GM12878 (cell line): ENCODE data around the gene DIAPH2. TPM values are rescaled to one million over a fixed set of nuclear protein-coding genes. Genes with fewer than 3 reads are reported as not detected.
A peak's percentile ranks its signal among the peaks of the same experiment; 100 is the strongest.

Experiments used
- ATAC-seq: fragments of 200-7000 bp; cut with Tn5 transposase; 3 replicates; pipeline ENCODE4 v1.9.1; 2020; ENCODE audit warnings: mild to moderate bottlenecking, moderate library complexity
- BruUV-seq: library from RNA; stranded (reverse); fragments of 400-500 nt; replicated peaks from 2 replicates; lab custom pipeline; 2021; lab: Mats Ljungman, UMichigan
- CTCF ChIA-PET: fragments of 300-600 bp; sonication (Branson Sonifier 250); formaldehyde crosslinking; extraction: SDS; loops from one replicate; lab custom pipeline; 2021; ENCODE audit warnings: inconsistent platforms; lab: Yijun Ruan, JAX
- POLR2A ChIA-PET: fragments of 350-600 bp; formaldehyde crosslinking; extraction: SDS; loops from one replicate; lab custom pipeline; 2021; ENCODE audit warnings: inconsistent platforms; lab: Charles Lee
- RAD21 ChIA-PET: fragments of 300-600 bp; sonication (Branson Sonifier 250); formaldehyde crosslinking; loops from one replicate; lab custom pipeline; 2023; ENCODE audit warnings: antibody characterized with exemption; ENCODE audit not compliant: unreplicated experiment; lab: Charles Lee
- SMC1A ChIA-PET: fragments of 300-600 bp; sonication (Branson Sonifier 250); formaldehyde crosslinking; loops from one replicate; lab custom pipeline; 2023; ENCODE audit not compliant: unreplicated experiment, uncharacterized antibody; lab: Charles Lee
- DNase-seq: peaks from one replicate; pipeline ENCODE4 v3.0.0-alpha.2; 2011; ENCODE audit warnings: low read depth, low spot score
- FAIRE-seq: peaks from 3 replicates; lab custom pipeline; 2011; peaks lifted over from hg19 to GRCh38; lab: Jason Lieb, UNC
- H2AFZ ChIP-seq: 2 replicates; pipeline ENCODE4 v1.6.0; 2011; ENCODE audit warnings: low read depth, low read length, control low read depth; ENCODE audit not compliant: control insufficient read depth
- H3K27ac ChIP-seq: 2 replicates; pipeline ENCODE4 v1.5.1; 2011; ENCODE audit warnings: control low read depth; ENCODE audit not compliant: control insufficient read depth, insufficient read depth
- H3K27me3 ChIP-seq, 2 experiments: replicated peaks in 1 of 2; 2 replicates each; pipeline versions ENCODE4 v1.6.0 to v1.6.1; 2011; ENCODE audit warnings: low read length in 1 of 2; ENCODE audit not compliant: control insufficient read depth in 2 of 2, insufficient read depth in 2 of 2
- H3K36me3 ChIP-seq, 2 experiments: 2 replicates each; pipeline ENCODE4 v1.5.1; 2011; ENCODE audit warnings: low read length in 1 of 2; ENCODE audit not compliant: control insufficient read depth in 2 of 2, insufficient read depth in 2 of 2
- H3K4me1 ChIP-seq: 2 replicates; pipeline ENCODE4 v1.6.1; 2011; ENCODE audit warnings: mild to moderate bottlenecking, low read length, moderate library complexity, mixed read lengths; ENCODE audit not compliant: control insufficient read depth, insufficient read depth
- H3K4me2 ChIP-seq: 2 replicates; pipeline ENCODE4 v1.6.0; 2011; ENCODE audit warnings: control low read depth; ENCODE audit not compliant: control insufficient read depth, insufficient read depth
- H3K4me3 ChIP-seq: fragments of 200-600 bp; sonication (generic); 2 replicates; pipeline ENCODE4 v1.5.1; 2016
- H3K79me2 ChIP-seq: 2 replicates; pipeline ENCODE4 v1.6.0; 2011; ENCODE audit warnings: low read length; ENCODE audit not compliant: control insufficient read depth, insufficient read depth
- H3K9ac ChIP-seq: 2 replicates; pipeline ENCODE4 v1.8.0; 2011; ENCODE audit warnings: low read length, control low read depth, mixed read lengths; ENCODE audit not compliant: control insufficient read depth, insufficient read depth
- H3K9me3 ChIP-seq: replicated peaks from 3 replicates; pipeline ENCODE4 v1.5.1; 2011; ENCODE audit warnings: mild to moderate bottlenecking, low read length; ENCODE audit not compliant: control insufficient read depth, insufficient read depth
- H4K20me1 ChIP-seq: 2 replicates; pipeline ENCODE4 v1.6.0; 2011; ENCODE audit not compliant: control insufficient read depth, insufficient read depth
- ASH2L ChIP-seq: fragments of 300-600, 200-600 bp; sonication (generic); IDR thresholded peaks from 2 replicates; pipeline ENCODE4 v1.6.1; 2017; ENCODE audit warnings: low read depth, mild to moderate bottlenecking, borderline replicate concordance
- CHD2 ChIP-seq: IDR thresholded peaks from 2 replicates; pipeline ENCODE4 v1.6.1; 2011; ENCODE audit warnings: low read depth, low read length, improper control_type of control experiment, borderline replicate concordance
- EED ChIP-seq: sonication (generic); IDR thresholded peaks from 2 replicates; pipeline ENCODE4 v1.6.1; 2016; ENCODE audit warnings: antibody characterized with exemption, low read depth
- EP300 ChIP-seq, 2 experiments: fragments of 150-350 bp in 1 of 2; IDR thresholded peaks; 2 replicates each; pipeline ENCODE4 v1.6.1; 2011 to 2012; ENCODE audit warnings: low read depth in 2 of 2, low read length in 2 of 2, borderline replicate concordance in 1 of 2, improper control_type of control experiment in 1 of 2, inconsistent platforms in 1 of 2; ENCODE audit not compliant: control insufficient read depth in 1 of 2
- FOS ChIP-seq: IDR thresholded peaks from 3 replicates; pipeline ENCODE4 v1.6.1; 2011; ENCODE audit warnings: borderline replicate concordance; ENCODE audit not compliant: insufficient read length; ENCODE audit errors: extremely low read depth
- GATAD2B ChIP-seq: fragments of 450-650 bp; conservative IDR thresholded peaks from 2 replicates; pipeline ENCODE4 v1.6.1; 2017; ENCODE audit warnings: low read depth, mild to moderate bottlenecking, moderate library complexity
- HDGF ChIP-seq: fragments of 450-650 bp; IDR thresholded peaks from 2 replicates; pipeline ENCODE4 v1.6.1; 2016; ENCODE audit warnings: antibody characterized with exemption
- NFYA ChIP-seq: IDR thresholded peaks from 2 replicates; pipeline ENCODE4 v1.6.1; 2011; ENCODE audit warnings: low read depth, mild to moderate bottlenecking, low read length, improper control_type of control experiment, borderline replicate concordance
- SPI1 ChIP-seq: IDR thresholded peaks from 2 replicates; pipeline ENCODE4 v1.6.1; 2011; ENCODE audit warnings: low read depth, mild to moderate bottlenecking, low read length, moderate library complexity, borderline replicate concordance; ENCODE audit not compliant: insufficient read depth
- ZNF384 ChIP-seq: IDR thresholded peaks from 2 replicates; pipeline ENCODE4 v1.6.1; 2012; ENCODE audit warnings: low read depth, mild to moderate bottlenecking, low read length, improper control_type of control experiment, borderline replicate concordance
- WGBS: methylation state at CpG from one replicate; pipeline ENCODE4 v1.1.6; 2016; ENCODE audit warnings: low lambda C conversion rate; ENCODE audit not compliant: insufficient replicate concordance, insufficient coverage; ENCODE audit errors: missing lambda C conversion rate; 5-methylcytosine and 5-hydroxymethylcytosine counted together
- in situ Hi-C: fragments of 300-500 bp; cut with MboI; formaldehyde crosslinking; loops from 9 replicates; pipeline ENCODE4 v1.14.3; 2018; ENCODE audit warnings: mixed read lengths
- intact Hi-C: fragments of 100-400 bp; cut with micrococcal nuclease; formaldehyde crosslinking; loops from one replicate; pipeline ENCODE4 v1.14.2; 2022; ENCODE audit not compliant: unreplicated experiment
- polyA plus RNA-seq, 11 experiments: library from polyadenylated mRNA; depleted of rRNA in 4 of 11; unstranded in 6 of 11; stranded (reverse) in 5 of 11; fragments of >200 nt; fragmentation: Nextera tagmentation in 4 of 11; fragmentation: Illumina TruSeq in 1 of 11; extraction: Ambion mirVana in 4 of 11; extraction: Trizol in 1 of 11; gene quantifications; 1 replicate in 1 of 11; 2 replicates in 10 of 11; pipeline versions ENCODE4 v1.2.1 to v1.2.3, GENCODE V29; 2011 to 2016; ENCODE audit warnings: inconsistent platforms in 2 of 11, missing spikeins in 2 of 11, low read depth in 1 of 11
- total RNA-seq, 4 experiments: library from RNA; depleted of rRNA in 3 of 4; stranded (reverse); fragments of >200 nt in 3 of 4; fragmentation: Illumina TruSeq in 1 of 4; extraction: Trizol in 1 of 4; gene quantifications; 2 replicates each; pipeline versions ENCODE4 v1.2.1 to v1.2.3, GENCODE V29; 2013 to 2021
- TF ChIP-seq, protein P1 (sequence below): fragments of 450-650 bp; IDR thresholded peaks from 2 replicates; pipeline ENCODE4 v1.6.1; 2017; ENCODE audit warnings: mild to moderate bottlenecking, moderate library complexity
- TF ChIP-seq, protein P2 (sequence below): fragments of 450-650 bp; IDR thresholded peaks from 2 replicates; pipeline ENCODE4 v1.6.1; 2017; ENCODE audit warnings: borderline replicate concordance

Gene DIAPH2
- total and polyA plus RNA-seq, 10 of the 15 experiments (the other 5 are each of a cell fraction or from before 2014, with no cell fraction given) = 2.2 to 16.6 (median 8.8) TPM

DNA sequence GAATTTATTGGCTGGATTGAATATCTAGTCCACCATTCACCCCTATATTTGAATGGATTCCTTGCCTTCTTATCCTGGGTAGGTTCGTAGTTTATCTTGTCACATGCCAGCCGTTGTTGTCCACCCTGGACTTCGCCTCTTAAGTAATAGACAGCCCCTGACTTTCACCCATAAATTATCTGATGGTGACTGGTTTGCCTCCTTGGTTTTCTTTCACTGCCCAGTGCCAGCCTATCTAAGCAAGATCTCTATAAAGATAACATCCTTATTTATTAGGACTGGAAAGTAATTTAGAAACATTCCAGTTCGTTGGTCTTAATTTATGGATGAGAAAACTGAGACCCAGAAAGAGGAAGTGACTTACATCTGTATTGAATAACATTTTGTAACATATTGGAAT lies 609.4 kb downstream of the DIAPH2 start:
- POLR2A ChIA-PET = no interaction called here
- Histone ChIP-seq H3K27ac (no peak overlapping the region), H3K4me2 (no peak overlapping the region), H4K20me1 (no peaks in the 10 kb centered on the region), H3K36me3 (no peaks in the 10 kb centered on the region), H2AFZ (no peak overlapping the region), H3K79me2 (no peaks in the 10 kb centered on the region), H3K9me3 (no peaks in the 10 kb centered on the region)
- no TSS peak for BruUV-seq
- SMC1A ChIA-PET = no interaction called here
- WGBS = 57% methylated on average over 4 of the region's 4 CpGs
- intact Hi-C loops (no loop called here), in situ Hi-C loops (no loop called here)
- CTCF ChIA-PET = no interaction called here
- ATAC-seq = no peak
- TF ChIP-seq SPI1 = peak; percentile 45; the same call in 1 of the 2 replicates
- no peak for TF ChIP-seq EP300 (IDR thresholded peaks at IDR 0.05; ENCODE audit: borderline replicate concordance in 1 of 2, control insufficient read depth in 1 of 2, low read depth in 2 of 2, low read length in 2 of 2)
- TF ChIP-seq EED = no peak
- TF ChIP-seq, all 136 proteins: peak for 1
- Histone ChIP-seq H3K4me3 (no peak overlapping the region), H3K4me1 (no peaks in the 10 kb centered on the region), H3K9ac (no peak overlapping the region), H3K27me3 (no peaks in the 10 kb centered on the region)
- RAD21 ChIA-PET = no interaction called here
- DNase-seq (no peak), FAIRE-seq (no peak)

DNA sequence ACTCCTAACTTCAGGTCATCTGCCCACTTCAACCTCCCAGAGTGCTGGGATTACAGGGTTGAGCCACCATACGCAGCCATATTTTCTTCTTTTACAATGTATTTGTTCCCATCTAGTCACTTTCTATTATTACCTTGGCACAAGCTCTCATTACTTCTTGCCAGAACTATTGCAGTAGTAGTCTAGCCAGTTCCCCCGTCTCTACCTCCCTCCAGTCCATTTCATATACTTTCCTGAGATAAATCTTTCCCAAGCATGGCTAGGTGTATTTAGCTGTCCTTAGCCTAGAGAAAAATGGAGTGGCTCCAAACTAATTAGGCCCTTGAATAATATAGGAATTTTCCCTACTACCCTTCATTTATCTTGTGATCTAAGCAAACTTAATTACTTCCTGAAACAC lies 611.3 kb downstream of the DIAPH2 start:
- DNase-seq (no peak), ATAC-seq (no peak), FAIRE-seq (no peak)
- no peak overlapping the region for H3K4me3 ChIP-seq
- H3K4me1 ChIP-seq = no peaks in the 10 kb centered on the region
- no peak overlapping the region for H3K4me2 ChIP-seq
- no peaks in the 10 kb centered on the region for H3K27me3 ChIP-seq
- H3K36me3 ChIP-seq = no peaks in the 10 kb centered on the region
- H3K27ac ChIP-seq = no peak overlapping the region
- RAD21 ChIA-PET = no interaction called here
- SMC1A ChIA-PET = no interaction called here
- intact Hi-C loops (no loop called here), in situ Hi-C loops (no loop called here)
- no peak overlapping the region for H2AFZ ChIP-seq
- CTCF ChIA-PET = no interaction called here
- H3K9ac ChIP-seq = no peak overlapping the region
- no peaks in the 10 kb centered on the region for H3K79me2 ChIP-seq
- POLR2A ChIA-PET = no interaction called here
- BruUV-seq = no TSS peak
- WGBS = 87% methylated on average over 2 of the region's 2 CpGs
- H4K20me1 ChIP-seq = no peaks in the 10 kb centered on the region
- H3K9me3 ChIP-seq = no peaks in the 10 kb centered on the region
- TF ChIP-seq ASH2L (no peak), ZNF384 (no peak), NFYA (no peak), FOS (no peak), CHD2 (no peak), HDGF (no peak), GATAD2B (no peak)
- TF ChIP-seq, protein P1, sequence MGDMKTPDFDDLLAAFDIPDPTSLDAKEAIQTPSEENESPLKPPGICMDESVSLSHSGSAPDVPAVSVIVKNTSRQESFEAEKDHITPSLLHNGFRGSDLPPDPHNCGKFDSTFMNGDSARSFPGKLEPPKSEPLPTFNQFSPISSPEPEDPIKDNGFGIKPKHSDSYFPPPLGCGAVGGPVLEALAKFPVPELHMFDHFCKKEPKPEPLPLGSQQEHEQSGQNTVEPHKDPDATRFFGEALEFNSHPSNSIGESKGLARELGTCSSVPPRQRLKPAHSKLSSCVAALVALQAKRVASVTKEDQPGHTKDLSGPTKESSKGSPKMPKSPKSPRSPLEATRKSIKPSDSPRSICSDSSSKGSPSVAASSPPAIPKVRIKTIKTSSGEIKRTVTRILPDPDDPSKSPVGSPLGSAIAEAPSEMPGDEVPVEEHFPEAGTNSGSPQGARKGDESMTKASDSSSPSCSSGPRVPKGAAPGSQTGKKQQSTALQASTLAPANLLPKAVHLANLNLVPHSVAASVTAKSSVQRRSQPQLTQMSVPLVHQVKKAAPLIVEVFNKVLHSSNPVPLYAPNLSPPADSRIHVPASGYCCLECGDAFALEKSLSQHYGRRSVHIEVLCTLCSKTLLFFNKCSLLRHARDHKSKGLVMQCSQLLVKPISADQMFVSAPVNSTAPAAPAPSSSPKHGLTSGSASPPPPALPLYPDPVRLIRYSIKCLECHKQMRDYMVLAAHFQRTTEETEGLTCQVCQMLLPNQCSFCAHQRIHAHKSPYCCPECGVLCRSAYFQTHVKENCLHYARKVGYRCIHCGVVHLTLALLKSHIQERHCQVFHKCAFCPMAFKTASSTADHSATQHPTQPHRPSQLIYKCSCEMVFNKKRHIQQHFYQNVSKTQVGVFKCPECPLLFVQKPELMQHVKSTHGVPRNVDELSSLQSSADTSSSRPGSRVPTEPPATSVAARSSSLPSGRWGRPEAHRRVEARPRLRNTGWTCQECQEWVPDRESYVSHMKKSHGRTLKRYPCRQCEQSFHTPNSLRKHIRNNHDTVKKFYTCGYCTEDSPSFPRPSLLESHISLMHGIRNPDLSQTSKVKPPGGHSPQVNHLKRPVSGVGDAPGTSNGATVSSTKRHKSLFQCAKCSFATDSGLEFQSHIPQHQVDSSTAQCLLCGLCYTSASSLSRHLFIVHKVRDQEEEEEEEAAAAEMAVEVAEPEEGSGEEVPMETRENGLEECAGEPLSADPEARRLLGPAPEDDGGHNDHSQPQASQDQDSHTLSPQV = no peak
- TF ChIP-seq, protein P2, sequence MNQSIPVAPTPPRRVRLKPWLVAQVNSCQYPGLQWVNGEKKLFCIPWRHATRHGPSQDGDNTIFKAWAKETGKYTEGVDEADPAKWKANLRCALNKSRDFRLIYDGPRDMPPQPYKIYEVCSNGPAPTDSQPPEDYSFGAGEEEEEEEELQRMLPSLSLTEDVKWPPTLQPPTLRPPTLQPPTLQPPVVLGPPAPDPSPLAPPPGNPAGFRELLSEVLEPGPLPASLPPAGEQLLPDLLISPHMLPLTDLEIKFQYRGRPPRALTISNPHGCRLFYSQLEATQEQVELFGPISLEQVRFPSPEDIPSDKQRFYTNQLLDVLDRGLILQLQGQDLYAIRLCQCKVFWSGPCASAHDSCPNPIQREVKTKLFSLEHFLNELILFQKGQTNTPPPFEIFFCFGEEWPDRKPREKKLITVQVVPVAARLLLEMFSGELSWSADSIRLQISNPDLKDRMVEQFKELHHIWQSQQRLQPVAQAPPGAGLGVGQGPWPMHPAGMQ = no peak
